Right lobe of liver (tissue), 4 donors: ENCODE measurements around the gene KNL1.

Experiments
- CTCF ChIP-seq, 4 donors: fragments of 200-600 bp in 3 of 4; fragments of 450-650 bp in 1 of 4; IDR thresholded peaks; one replicate each; pipeline versions ENCODE4 v1.5.1 to v1.8.0; 2016 to 2022; ENCODE audit warnings: antibody characterized with exemption in 4 of 4, mild to moderate bottlenecking in 2 of 4
- POLR2A ChIP-seq: fragments of 450-650 bp; IDR thresholded peaks from one replicate; pipeline ENCODE4 v1.6.1; 2017; ENCODE audit warnings: antibody characterized with exemption, mild to moderate bottlenecking
- donor health status: DM: no; HTN: no; CAD: no.
- donor health status: DM: no; HTN: no; CAD: no.
- donor health status: DM: no; HTN: yes; CAD: no.

- TF ChIP-seq CTCF (IDR thresholded peaks at IDR 0.05): no peak
- no peak for TF ChIP-seq POLR2A
Observed at GRCh38 chr15:40545457-40545856, 48.6 kb upstream of the KNL1 start.
